ENCODE data around the gene KRT80. TPM values are rescaled to one million over a fixed set of nuclear protein-coding genes. Genes with fewer than 3 reads are reported as not detected.

Gene KRT80
- polyA plus RNA-seq, 2 of the 4 experiments (the other 2 are of a cell fraction): 38.3 to 63.1 TPM

DNA sequence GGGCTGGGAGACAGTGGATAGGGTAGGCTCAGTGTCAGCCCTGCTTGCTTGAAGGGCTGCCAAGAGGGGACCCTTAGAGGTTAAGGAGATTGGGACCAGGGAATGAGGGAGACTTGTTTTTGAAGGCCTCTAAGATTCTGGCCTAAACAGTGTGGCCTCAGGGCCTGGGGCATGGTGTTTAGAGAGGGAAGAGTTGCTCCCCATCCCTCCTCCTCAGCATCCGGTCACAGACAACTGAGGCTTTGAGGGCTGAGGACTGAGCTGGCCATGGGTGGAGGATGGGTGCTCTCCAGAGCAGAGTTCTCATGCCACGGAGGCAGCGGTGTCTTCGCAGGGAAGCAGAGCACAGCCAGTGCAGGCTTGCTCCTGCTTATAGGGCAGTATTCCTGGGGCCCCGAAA is 49.4 kb downstream of the KRT80 start:
- CTCF ChIA-PET: interaction anchor here (0.6 to 19.3 kb wide), 41 partner anchors 9 to 850 kb away, joined by 3 to 833 read pairs (median 6); partner anchors contain the start of gene KRT7
- no peak overlapping the region for H3K4me3 ChIP-seq
- peaks cover 52% of the 10 kb centered on the region for H3K4me1 ChIP-seq
- H3K4me2 ChIP-seq: no peak overlapping the region
- ATAC-seq (no peak), FAIRE-seq (no peak), DNase-seq (ENCODE audit: low read depth in 1 of 2, low spot score in 1 of 2) (no peak)
- H3K9me3 ChIP-seq: no peaks in the 10 kb centered on the region
- H3K27ac ChIP-seq: peak overlapping the region; percentile 100
- 93% methylated on average over 5 of the region's 5 CpGs for WGBS (ENCODE audit: missing lambda C conversion rate)
- TF ChIP-seq MYC (IDR thresholded peaks at IDR 0.05; ENCODE audit: borderline replicate concordance, low read length): no peak
- no peak for TF ChIP-seq RCOR1 (IDR thresholded peaks at IDR 0.05; ENCODE audit: low read depth, low read length)
- TF ChIP-seq ZFP36 (IDR thresholded peaks at IDR 0.05; ENCODE audit: borderline replicate concordance, partially characterized antibody): no peak
- TF ChIP-seq ELK1 (IDR thresholded peaks at IDR 0.05; ENCODE audit: low read depth, low read length): no peak
- TF ChIP-seq CBX8 (IDR thresholded peaks at IDR 0.05): no peak
- no peak for TF ChIP-seq ESRRA (IDR thresholded peaks at IDR 0.05; ENCODE audit: borderline replicate concordance, low read length)
- TF ChIP-seq FOSB (CRISPR knock-in tag; IDR thresholded peaks at IDR 0.05): no peak
- no peak for TF ChIP-seq SMC3 (IDR thresholded peaks at IDR 0.05)
- TF ChIP-seq CBX2 (IDR thresholded peaks at IDR 0.05; ENCODE audit: borderline replicate concordance, low read depth): no peak
- no peak for TF ChIP-seq ZC3H11A (IDR thresholded peaks at IDR 0.05)
- no peak for TF ChIP-seq RAD21 (conservative IDR thresholded peaks at IDR 0.05 in 1 of 2, IDR thresholded peaks at IDR 0.05 in 1 of 2)
- no peak for TF ChIP-seq NPAS2 (CRISPR knock-in tag; IDR thresholded peaks at IDR 0.05; ENCODE audit: borderline replicate concordance)
- TF ChIP-seq, protein P1, sequence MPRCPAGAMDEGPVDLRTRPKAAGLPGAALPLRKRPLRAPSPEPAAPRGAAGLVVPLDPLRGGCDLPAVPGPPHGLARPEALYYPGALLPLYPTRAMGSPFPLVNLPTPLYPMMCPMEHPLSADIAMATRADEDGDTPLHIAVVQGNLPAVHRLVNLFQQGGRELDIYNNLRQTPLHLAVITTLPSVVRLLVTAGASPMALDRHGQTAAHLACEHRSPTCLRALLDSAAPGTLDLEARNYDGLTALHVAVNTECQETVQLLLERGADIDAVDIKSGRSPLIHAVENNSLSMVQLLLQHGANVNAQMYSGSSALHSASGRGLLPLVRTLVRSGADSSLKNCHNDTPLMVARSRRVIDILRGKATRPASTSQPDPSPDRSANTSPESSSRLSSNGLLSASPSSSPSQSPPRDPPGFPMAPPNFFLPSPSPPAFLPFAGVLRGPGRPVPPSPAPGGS (IDR thresholded peaks at IDR 0.05): no peak
- TF ChIP-seq MAX (IDR thresholded peaks at IDR 0.05): no peak
- TF ChIP-seq REST (IDR thresholded peaks at IDR 0.05): no peak
- TF ChIP-seq HEYL (CRISPR knock-in tag; IDR thresholded peaks at IDR 0.05): no peak
- TF ChIP-seq RNF2 (IDR thresholded peaks at IDR 0.05; ENCODE audit: borderline replicate concordance, low read depth): no peak
- no peak for TF ChIP-seq CHD2 (IDR thresholded peaks at IDR 0.05; ENCODE audit: low read length, partially characterized antibody)
- POLR2A ChIA-PET: interaction anchor here (1.0 kb wide), 1 partner anchor 99 kb away, joined by 4 read pairs; no protein-coding TSS in a partner anchor

- DNase-seq (ENCODE audit: low read depth in 1 of 2, low spot score in 1 of 2) (no peak), FAIRE-seq (no peak), ATAC-seq (no peak)
- CTCF ChIA-PET: interaction anchor here (1.2 to 19.3 kb wide), 6 partner anchors 10 to 837 kb away, joined by 4 to 833 read pairs (median 12); no protein-coding TSS in a partner anchor
- no peaks in the 10 kb centered on the region for H3K9me3 ChIP-seq
- H3K4me2 ChIP-seq: no peak overlapping the region
- H3K4me3 ChIP-seq: no peak overlapping the region
- H3K4me1 ChIP-seq: peaks cover 49% of the 10 kb centered on the region
- POLR2A ChIA-PET: no interaction called here
- peak overlapping the region; percentile 100 for H3K27ac ChIP-seq
- 91% methylated on average over 8 of the region's 8 CpGs for WGBS (ENCODE audit: missing lambda C conversion rate)
- no peak for TF ChIP-seq REST (IDR thresholded peaks at IDR 0.05)
- TF ChIP-seq ATOH8 (CRISPR knock-in tag; IDR thresholded peaks at IDR 0.05; ENCODE audit: low read depth): no peak
- TF ChIP-seq MAX (IDR thresholded peaks at IDR 0.05): no peak
These were observed 49.9 kb downstream of the KRT80 start for GRCh38 chr12:52141875-52142274.
